Astrocyte (in vitro differentiated cells and primary cell): ENCODE results near the gene ABO. TPM values are rescaled to one million over a fixed set of nuclear protein-coding genes. Genes with fewer than 3 reads are reported as not detected.

ENCODE experiments used
- DNase-seq: peaks from one replicate; pipeline ENCODE4 v3.0.0-alpha.2; 2010; ENCODE audit warnings: low read depth
- FAIRE-seq: peaks from 2 replicates; lab custom pipeline; 2011; peaks lifted over from hg19 to GRCh38; lab: Jason Lieb, UNC
- H2AFZ ChIP-seq: 2 replicates; pipeline ENCODE4 v1.6.0; 2012; ENCODE audit warnings: low read depth, low read length, inconsistent platforms
- H3K27ac ChIP-seq: 2 replicates; pipeline ENCODE4 v1.5.1; 2011; ENCODE audit warnings: low read depth, low read length, inconsistent platforms
- H3K27me3 ChIP-seq: 2 replicates; pipeline ENCODE4 v1.6.0; 2011; ENCODE audit warnings: low read length, inconsistent platforms; ENCODE audit not compliant: insufficient read depth
- H3K36me3 ChIP-seq: 2 replicates; pipeline ENCODE4 v1.5.1; 2011; ENCODE audit warnings: low read length, inconsistent platforms; ENCODE audit not compliant: insufficient read depth
- H3K4me1 ChIP-seq: 2 replicates; pipeline ENCODE4 v1.5.1; 2011; ENCODE audit warnings: low read length, inconsistent platforms; ENCODE audit not compliant: insufficient read depth
- H3K4me2 ChIP-seq: 2 replicates; pipeline ENCODE4 v1.6.0; 2012; ENCODE audit warnings: low read length, inconsistent platforms
- H3K4me3 ChIP-seq: 2 replicates; pipeline ENCODE4 v1.5.1; 2011; ENCODE audit warnings: low read depth, mild to moderate bottlenecking, low read length, inconsistent platforms; ENCODE audit not compliant: insufficient read depth
- H3K79me2 ChIP-seq: 2 replicates; pipeline ENCODE4 v1.6.0; 2012; ENCODE audit warnings: mild to moderate bottlenecking, low read length, inconsistent platforms; ENCODE audit not compliant: insufficient read depth
- H3K9ac ChIP-seq: 2 replicates; pipeline ENCODE4 v1.6.0; 2012; ENCODE audit warnings: mild to moderate bottlenecking, low read length, inconsistent platforms
- H3K9me3 ChIP-seq: 2 replicates; pipeline ENCODE4 v1.5.1; 2012; ENCODE audit warnings: low read depth, mild to moderate bottlenecking, low read length, inconsistent platforms; ENCODE audit not compliant: insufficient read depth
- H4K20me1 ChIP-seq: 2 replicates; pipeline ENCODE4 v1.6.0; 2012; ENCODE audit warnings: low read length, inconsistent platforms; ENCODE audit not compliant: insufficient read depth
- H3K27ac Mint-ChIP-seq: one replicate; pipeline ENCODE4 v1.8.0; 2021; ENCODE audit warnings: mild to moderate bottlenecking, mixed read lengths; ENCODE audit not compliant: unreplicated experiment
- H3K27me3 Mint-ChIP-seq: one replicate; pipeline ENCODE4 v1.8.0; 2021; ENCODE audit warnings: low read depth, mixed read lengths; ENCODE audit not compliant: unreplicated experiment
- H3K36me3 Mint-ChIP-seq: one replicate; pipeline ENCODE4 v1.8.0; 2021; ENCODE audit warnings: low read depth, mixed read lengths; ENCODE audit not compliant: unreplicated experiment
- H3K4me1 Mint-ChIP-seq: one replicate; pipeline ENCODE4 v1.8.0; 2021; ENCODE audit warnings: low read depth, mixed read lengths; ENCODE audit not compliant: unreplicated experiment
- H3K4me3 Mint-ChIP-seq: one replicate; pipeline ENCODE4 v1.8.0; 2021; ENCODE audit warnings: mild to moderate bottlenecking, moderate library complexity, mixed read lengths; ENCODE audit not compliant: unreplicated experiment
- H3K9me3 Mint-ChIP-seq: one replicate; pipeline ENCODE4 v1.8.0; 2021; ENCODE audit warnings: mild to moderate bottlenecking, mixed read lengths; ENCODE audit not compliant: unreplicated experiment
- EZH2 ChIP-seq: IDR thresholded peaks from 2 replicates; pipeline ENCODE4 v1.6.1; 2012; ENCODE audit warnings: mild to moderate bottlenecking, low read length, inconsistent platforms; ENCODE audit not compliant: insufficient read depth
- total RNA-seq: library from RNA; stranded (reverse); gene quantifications from 2 replicates; pipeline ENCODE4 v1.2.1, GENCODE V29; 2021
- TF ChIP-seq, protein P1 (sequence below): IDR thresholded peaks from 2 replicates; pipeline ENCODE4 v1.5.1; 2011; ENCODE audit warnings: low read depth, mild to moderate bottlenecking, inconsistent platforms, low read length, moderate library complexity; ENCODE audit not compliant: insufficient read depth

Gene ABO
- total RNA-seq, 1 donor from 2014 or later = not detected

- H3K4me2 ChIP-seq = no peak overlapping the region
- Mint-ChIP-seq H3K4me1 (no peaks in the 10 kb centered on the region), H3K36me3 (no peaks in the 10 kb centered on the region), H3K4me3 (no peak overlapping the region), H3K27me3 (peaks cover 24% of the 10 kb centered on the region), H3K27ac (no peak overlapping the region), H3K9me3 (peaks cover 6% of the 10 kb centered on the region)
- no peak overlapping the region for H2AFZ ChIP-seq
- H3K4me1 ChIP-seq = no peaks in the 10 kb centered on the region
- no peaks in the 10 kb centered on the region for H4K20me1 ChIP-seq
- H3K4me3 ChIP-seq = no peak overlapping the region
- H3K9ac ChIP-seq = no peak overlapping the region
- no peaks in the 10 kb centered on the region for H3K9me3 ChIP-seq
- FAIRE-seq (no peak), DNase-seq (no peak)
- TF ChIP-seq EZH2 = no peak
- TF ChIP-seq, protein P1, sequence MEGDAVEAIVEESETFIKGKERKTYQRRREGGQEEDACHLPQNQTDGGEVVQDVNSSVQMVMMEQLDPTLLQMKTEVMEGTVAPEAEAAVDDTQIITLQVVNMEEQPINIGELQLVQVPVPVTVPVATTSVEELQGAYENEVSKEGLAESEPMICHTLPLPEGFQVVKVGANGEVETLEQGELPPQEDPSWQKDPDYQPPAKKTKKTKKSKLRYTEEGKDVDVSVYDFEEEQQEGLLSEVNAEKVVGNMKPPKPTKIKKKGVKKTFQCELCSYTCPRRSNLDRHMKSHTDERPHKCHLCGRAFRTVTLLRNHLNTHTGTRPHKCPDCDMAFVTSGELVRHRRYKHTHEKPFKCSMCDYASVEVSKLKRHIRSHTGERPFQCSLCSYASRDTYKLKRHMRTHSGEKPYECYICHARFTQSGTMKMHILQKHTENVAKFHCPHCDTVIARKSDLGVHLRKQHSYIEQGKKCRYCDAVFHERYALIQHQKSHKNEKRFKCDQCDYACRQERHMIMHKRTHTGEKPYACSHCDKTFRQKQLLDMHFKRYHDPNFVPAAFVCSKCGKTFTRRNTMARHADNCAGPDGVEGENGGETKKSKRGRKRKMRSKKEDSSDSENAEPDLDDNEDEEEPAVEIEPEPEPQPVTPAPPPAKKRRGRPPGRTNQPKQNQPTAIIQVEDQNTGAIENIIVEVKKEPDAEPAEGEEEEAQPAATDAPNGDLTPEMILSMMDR = no peak
- peaks cover 3% of the 10 kb centered on the region for H3K27me3 ChIP-seq
- H3K79me2 ChIP-seq = no peaks in the 10 kb centered on the region
- no peak overlapping the region for H3K27ac ChIP-seq
- H3K36me3 ChIP-seq = no peaks in the 10 kb centered on the region
Measured at GRCh38 chr9:133309608-133310007, 34.6 kb upstream of the ABO start.

GRCh38 chr9:133307301-133307700, 32.3 kb upstream of the ABO start:
- H4K20me1 ChIP-seq = no peaks in the 10 kb centered on the region
- H3K36me3 Mint-ChIP-seq = no peaks in the 10 kb centered on the region
- H3K4me1 Mint-ChIP-seq = no peaks in the 10 kb centered on the region
- no peak overlapping the region for H3K27ac Mint-ChIP-seq
- H3K79me2 ChIP-seq = no peaks in the 10 kb centered on the region
- H2AFZ ChIP-seq = no peak overlapping the region
- no peak overlapping the region for H3K4me2 ChIP-seq
- H3K27me3 ChIP-seq = peaks cover 3% of the 10 kb centered on the region
- no peaks in the 10 kb centered on the region for H3K36me3 ChIP-seq
- no peak overlapping the region for H3K27ac ChIP-seq
- no peaks in the 10 kb centered on the region for H3K9me3 ChIP-seq
- H3K4me1 ChIP-seq = no peaks in the 10 kb centered on the region
- H3K4me3 ChIP-seq = no peak overlapping the region
- TF ChIP-seq, protein P1 = no peak
- peaks cover 8% of the 10 kb centered on the region for H3K9me3 Mint-ChIP-seq
- FAIRE-seq (no peak), DNase-seq (no peak)
- no peak overlapping the region for H3K4me3 Mint-ChIP-seq
- H3K27me3 Mint-ChIP-seq = peaks cover 32% of the 10 kb centered on the region
- H3K9ac ChIP-seq = no peak overlapping the region

DNA sequence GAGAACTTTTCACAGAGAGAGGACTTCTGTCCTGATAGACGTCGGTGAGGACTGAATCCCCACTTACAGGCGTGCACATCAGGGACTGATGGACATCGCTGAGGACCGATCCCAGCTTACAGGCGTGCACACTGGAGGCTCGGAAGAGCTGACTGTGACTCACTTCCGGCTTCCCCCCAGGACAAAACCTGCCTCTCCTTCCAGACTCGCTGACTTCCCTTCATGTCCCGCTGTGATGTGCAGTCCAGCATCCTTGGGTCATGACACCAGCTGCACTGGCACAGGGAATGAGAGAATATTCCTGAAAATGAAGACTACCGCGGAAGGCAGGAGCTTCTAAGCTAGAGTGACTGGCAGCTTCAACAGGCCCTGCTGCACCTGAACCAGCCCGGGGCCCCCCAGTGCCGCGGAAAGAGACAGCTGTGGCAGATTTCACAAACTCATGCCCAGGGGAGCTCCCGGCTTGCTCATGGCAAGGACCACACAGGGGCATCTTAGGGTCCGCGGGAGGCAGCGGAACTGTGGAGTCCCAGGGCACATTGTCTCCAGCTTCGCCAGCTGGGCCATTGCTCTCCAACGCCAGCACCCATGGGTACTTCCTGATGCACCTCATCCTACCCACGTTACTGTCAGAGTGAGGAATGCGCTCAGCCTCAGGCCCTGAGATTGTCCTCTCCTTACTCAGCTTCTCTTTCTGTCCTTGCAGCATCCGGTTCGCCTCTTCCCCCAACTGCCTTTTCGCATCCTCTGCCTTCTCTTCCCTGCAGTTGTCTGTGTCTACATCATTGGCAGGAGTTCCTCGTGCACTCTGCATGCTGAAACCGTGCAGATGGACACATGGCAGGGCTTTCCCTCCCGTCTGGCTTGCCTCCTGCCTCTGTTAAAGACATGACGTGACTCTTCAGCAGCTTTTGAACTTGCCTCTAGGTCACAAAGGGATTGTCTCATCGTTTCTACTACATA, 31.5 kb upstream of the ABO start:
- Histone ChIP-seq H3K4me3 (no peak overlapping the region), H3K9ac (no peak overlapping the region), H3K27me3 (peaks cover 3% of the 10 kb centered on the region), H3K27ac (no peak overlapping the region), H3K4me2 (peak overlapping the region; percentile 12), H2AFZ (no peak overlapping the region), H3K79me2 (no peaks in the 10 kb centered on the region), H3K9me3 (no peaks in the 10 kb centered on the region), H4K20me1 (no peaks in the 10 kb centered on the region), H3K36me3 (no peaks in the 10 kb centered on the region), H3K4me1 (no peaks in the 10 kb centered on the region)
- H3K27ac Mint-ChIP-seq = no peak overlapping the region
- peaks cover 39% of the 10 kb centered on the region for H3K27me3 Mint-ChIP-seq
- peaks cover 8% of the 10 kb centered on the region for H3K9me3 Mint-ChIP-seq
- no peaks in the 10 kb centered on the region for H3K36me3 Mint-ChIP-seq
- no peak for TF ChIP-seq EZH2
- TF ChIP-seq, protein P1 = no peak
- H3K4me3 Mint-ChIP-seq = no peak overlapping the region
- FAIRE-seq (no peak), DNase-seq (no peak)
- no peaks in the 10 kb centered on the region for H3K4me1 Mint-ChIP-seq
